IgD-negative memory B cell (primary cell): ENCODE data around the gene COL6A3. TPM values are rescaled to one million over a fixed set of nuclear protein-coding genes. Genes with fewer than 3 reads are reported as not detected.
A peak's percentile ranks its signal among the peaks of the same experiment; 100 is the strongest.

ENCODE experiments used
- H3K27ac Mint-ChIP-seq, 3 donors: one replicate each; pipeline ENCODE4 v1.8.0; 2020 to 2022; ENCODE audit warnings: mild to moderate bottlenecking in 3 of 3, mixed read lengths in 3 of 3, moderate library complexity in 1 of 3
- H3K27me3 Mint-ChIP-seq: one replicate; pipeline ENCODE4 v1.8.0; 2021; ENCODE audit warnings: mixed read lengths
- H3K36me3 Mint-ChIP-seq: one replicate; pipeline ENCODE4 v1.8.0; 2020; ENCODE audit warnings: mild to moderate bottlenecking, mixed read lengths
- H3K4me1 Mint-ChIP-seq, 3 donors: one replicate each; pipeline ENCODE4 v1.8.0; 2020 to 2022; ENCODE audit warnings: mixed read lengths in 3 of 3, mild to moderate bottlenecking in 1 of 3
- H3K4me3 Mint-ChIP-seq, 4 donors: one replicate each; pipeline ENCODE4 v1.8.0; 2020 to 2022; ENCODE audit warnings: mild to moderate bottlenecking in 4 of 4, mixed read lengths in 4 of 4, moderate library complexity in 3 of 4
- H3K9me3 Mint-ChIP-seq, 3 donors: one replicate each; pipeline ENCODE4 v1.8.0; 2020 to 2021; ENCODE audit warnings: mixed read lengths in 3 of 3, mild to moderate bottlenecking in 1 of 3
- polyA plus RNA-seq: library from polyadenylated mRNA; unstranded; fragments of 300-500 nt; fragmentation: Illumina TruSeq; gene quantifications from one replicate; pipeline ENCODE4 v1.2.3, GENCODE V29; 2021

COL6A3 gene
- polyA plus RNA-seq, 1 donor from 2014 or later, result not detected

GRCh38 chr2:237345891-237346640 is 67.9 kb downstream of the COL6A3 start:
- Mint-ChIP-seq H3K36me3 (no peaks in the 10 kb centered on the region), H3K4me3 (no peak overlapping the region), H3K9me3 (no peaks in the 10 kb centered on the region), H3K4me1 (peaks cover 0 to 1% (median 0%) of the 10 kb centered on the region in 3 donors), H3K27ac (no peak overlapping the region), H3K27me3 (no peaks in the 10 kb centered on the region)

DNA sequence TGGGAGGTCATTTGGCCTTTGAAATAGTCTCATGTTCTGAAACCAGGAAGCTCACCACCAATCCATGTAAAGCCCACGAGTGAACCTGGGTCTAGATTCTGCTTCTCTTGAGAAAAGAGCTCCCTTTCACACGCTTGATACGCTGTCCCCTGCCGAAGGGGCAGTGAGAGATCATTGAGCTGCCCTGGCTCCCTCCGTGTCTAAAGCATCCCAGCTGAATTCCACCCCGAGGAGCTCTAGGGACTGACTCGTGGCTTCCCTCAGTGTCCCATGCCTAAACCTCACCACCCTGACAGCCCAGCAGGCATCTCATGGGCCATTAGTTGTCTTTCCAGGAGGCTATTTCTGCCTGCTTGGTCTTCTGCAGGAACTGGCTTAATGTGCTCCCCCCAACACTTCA is 68.6 kb downstream of the COL6A3 start:
- Mint-ChIP-seq H3K4me3 (no peak overlapping the region), H3K9me3 (no peaks in the 10 kb centered on the region), H3K27me3 (no peaks in the 10 kb centered on the region), H3K27ac (no peak overlapping the region), H3K4me1 (peaks cover 0 to 1% (median 0%) of the 10 kb centered on the region in 3 donors), H3K36me3 (no peaks in the 10 kb centered on the region)

DNA sequence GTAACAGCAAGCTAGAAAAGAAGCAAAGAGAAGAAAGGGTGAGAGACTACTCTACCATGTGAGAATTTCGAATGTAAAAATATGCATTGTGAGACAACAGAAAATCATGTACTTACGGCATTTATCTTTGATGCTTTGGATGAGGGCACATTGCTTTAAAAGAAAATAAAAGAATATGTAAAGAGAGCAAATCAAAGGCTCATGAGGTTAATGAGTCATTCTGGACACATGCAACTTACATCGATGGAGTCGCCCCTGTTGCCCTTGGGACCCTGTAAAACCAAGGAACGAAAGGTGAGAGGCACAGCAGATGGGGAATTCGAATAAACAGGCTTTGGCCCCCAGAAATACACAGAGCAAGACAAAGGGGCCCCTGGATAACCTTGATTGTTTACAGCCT is 69.0 kb downstream of the COL6A3 start:
- H3K4me3 Mint-ChIP-seq, result peak overlapping the region in 1 of 4 donors; percentile 29
- peaks cover 0 to 1% (median 0%) of the 10 kb centered on the region in 3 donors for H3K4me1 Mint-ChIP-seq
- no peak overlapping the region for H3K27ac Mint-ChIP-seq
- no peaks in the 10 kb centered on the region for H3K36me3 Mint-ChIP-seq
- no peaks in the 10 kb centered on the region for H3K9me3 Mint-ChIP-seq
- H3K27me3 Mint-ChIP-seq, result no peaks in the 10 kb centered on the region

- Mint-ChIP-seq H3K27ac (no peak overlapping the region), H3K9me3 (no peaks in the 10 kb centered on the region), H3K27me3 (no peaks in the 10 kb centered on the region), H3K36me3 (no peaks in the 10 kb centered on the region), H3K4me1 (peaks cover 0 to 1% (median 0%) of the 10 kb centered on the region in 3 donors), H3K4me3 (no peak overlapping the region)
Observed at GRCh38 chr2:237343993-237344392, 70.0 kb downstream of the COL6A3 start.

DNA sequence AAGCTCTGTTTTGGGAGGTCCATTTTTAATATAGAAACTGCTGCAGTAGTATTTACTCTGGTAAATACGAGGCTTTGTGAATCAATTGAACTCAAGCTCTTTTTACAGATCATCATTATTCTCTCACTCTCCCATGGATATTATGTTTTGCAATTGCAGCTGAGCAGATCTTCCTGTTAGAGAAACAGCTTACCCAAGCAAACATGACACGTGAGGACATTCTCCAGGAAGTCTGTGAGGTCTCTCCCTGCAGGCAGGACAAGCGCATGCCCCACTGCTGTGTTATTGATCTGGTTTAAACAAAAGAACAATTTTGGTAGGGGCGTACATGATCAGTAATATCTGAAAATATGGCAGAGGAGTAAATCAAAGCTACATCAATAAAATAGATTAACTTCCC is 72.1 kb downstream of the COL6A3 start:
- Mint-ChIP-seq H3K36me3 (no peaks in the 10 kb centered on the region), H3K27ac (no peak overlapping the region), H3K4me1 (peaks cover 0 to 1% (median 0%) of the 10 kb centered on the region in 3 donors), H3K4me3 (no peak overlapping the region), H3K9me3 (no peaks in the 10 kb centered on the region), H3K27me3 (no peaks in the 10 kb centered on the region)

- Mint-ChIP-seq H3K27ac (no peak overlapping the region), H3K9me3 (no peaks in the 10 kb centered on the region), H3K4me3 (no peak overlapping the region), H3K36me3 (no peaks in the 10 kb centered on the region), H3K4me1 (no peaks in the 10 kb centered on the region), H3K27me3 (no peaks in the 10 kb centered on the region)
Observed at GRCh38 chr2:237337586-237337985, 76.4 kb downstream of the COL6A3 start.

GRCh38 chr2:237336131-237336530 is 77.8 kb downstream of the COL6A3 start:
- H3K27ac Mint-ChIP-seq, result no peak overlapping the region
- no peak overlapping the region for H3K4me3 Mint-ChIP-seq
- no peaks in the 10 kb centered on the region for H3K36me3 Mint-ChIP-seq
- H3K9me3 Mint-ChIP-seq, result no peaks in the 10 kb centered on the region
- no peaks in the 10 kb centered on the region for H3K27me3 Mint-ChIP-seq
- H3K4me1 Mint-ChIP-seq, result no peaks in the 10 kb centered on the region

DNA sequence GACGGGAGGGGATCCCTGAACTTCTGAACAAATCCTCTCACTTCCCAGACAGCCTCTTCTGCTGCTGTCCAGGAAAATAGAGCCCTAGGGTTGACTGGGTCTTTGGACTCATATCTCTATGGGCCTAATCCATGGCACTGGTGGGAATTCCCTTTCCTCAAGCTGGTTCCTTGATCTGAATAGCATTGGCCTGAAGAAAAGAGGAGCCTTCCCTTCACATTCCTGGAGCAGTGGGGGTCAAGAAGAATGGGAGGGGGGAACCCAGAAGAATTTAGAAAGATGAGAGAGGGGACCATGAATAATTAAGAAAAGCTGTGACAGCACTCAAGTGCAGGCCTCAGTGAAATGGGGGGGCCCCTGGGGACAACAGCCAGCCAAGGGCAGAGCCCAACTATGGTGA is 80.2 kb downstream of the COL6A3 start:
- Mint-ChIP-seq H3K27me3 (peaks cover 3% of the 10 kb centered on the region), H3K4me3 (no peak overlapping the region), H3K27ac (no peak overlapping the region), H3K4me1 (no peaks in the 10 kb centered on the region), H3K36me3 (no peaks in the 10 kb centered on the region), H3K9me3 (no peaks in the 10 kb centered on the region)

DNA sequence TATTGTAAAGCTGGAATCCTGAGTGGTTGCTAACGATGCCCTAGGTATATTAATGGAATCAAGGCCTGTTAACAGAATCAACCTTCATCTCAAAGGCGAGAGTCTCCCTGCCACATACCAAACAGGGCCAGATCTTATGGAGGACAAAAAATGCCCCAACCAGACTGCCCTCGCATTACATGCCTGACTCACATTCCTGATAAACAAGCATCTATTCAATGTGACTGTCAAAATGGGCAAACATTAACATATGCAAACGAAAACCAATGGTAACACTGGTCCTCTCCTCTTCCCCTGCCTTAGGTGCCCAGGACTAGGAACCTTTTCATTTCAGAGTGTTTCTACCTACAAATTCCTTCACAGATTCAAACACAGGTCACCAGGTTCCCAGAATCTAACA is 83.4 kb downstream of the COL6A3 start:
- Mint-ChIP-seq H3K27me3 (peaks cover 7% of the 10 kb centered on the region), H3K27ac (no peak overlapping the region), H3K4me1 (no peaks in the 10 kb centered on the region), H3K4me3 (no peak overlapping the region), H3K36me3 (no peaks in the 10 kb centered on the region), H3K9me3 (no peaks in the 10 kb centered on the region)

GRCh38 chr2:237327175-237327950 is 86.6 kb downstream of the COL6A3 start:
- peaks cover 12% of the 10 kb centered on the region for H3K27me3 Mint-ChIP-seq
- H3K4me3 Mint-ChIP-seq, result no peak overlapping the region

GRCh38 chr2:237326266-237327171 is 87.4 kb downstream of the COL6A3 start:
- no peak overlapping the region for H3K4me3 Mint-ChIP-seq
- H3K9me3 Mint-ChIP-seq, result no peaks in the 10 kb centered on the region
- no peaks in the 10 kb centered on the region for H3K4me1 Mint-ChIP-seq
- no peak overlapping the region for H3K27ac Mint-ChIP-seq
- peaks cover 12% of the 10 kb centered on the region for H3K27me3 Mint-ChIP-seq
- H3K36me3 Mint-ChIP-seq, result no peaks in the 10 kb centered on the region

More at GRCh38 chr2:237327175-237327950, 86.6 kb downstream of the COL6A3 start:
- Mint-ChIP-seq H3K27ac (no peak overlapping the region), H3K9me3 (no peaks in the 10 kb centered on the region), H3K36me3 (no peaks in the 10 kb centered on the region), H3K4me1 (no peaks in the 10 kb centered on the region)

- Mint-ChIP-seq H3K4me3 (no peak overlapping the region), H3K27me3 (peaks cover 13% of the 10 kb centered on the region), H3K36me3 (no peaks in the 10 kb centered on the region), H3K9me3 (peaks cover 0 to 2% (median 0%) of the 10 kb centered on the region in 3 donors), H3K4me1 (no peaks in the 10 kb centered on the region), H3K27ac (no peak overlapping the region)
Observed at GRCh38 chr2:237324837-237325236, 89.1 kb downstream of the COL6A3 start.

GRCh38 chr2:237324405-237324831 is 89.5 kb downstream of the COL6A3 start:
- no peaks in the 10 kb centered on the region for H3K36me3 Mint-ChIP-seq
- H3K9me3 Mint-ChIP-seq, result peaks cover 0 to 2% (median 0%) of the 10 kb centered on the region in 3 donors
- no peak overlapping the region for H3K27ac Mint-ChIP-seq
- H3K4me1 Mint-ChIP-seq, result no peaks in the 10 kb centered on the region
- no peak overlapping the region for H3K4me3 Mint-ChIP-seq
- H3K27me3 Mint-ChIP-seq, result peaks cover 16% of the 10 kb centered on the region

- H3K27me3 Mint-ChIP-seq, result peaks cover 19% of the 10 kb centered on the region
- H3K4me1 Mint-ChIP-seq, result no peaks in the 10 kb centered on the region
- H3K9me3 Mint-ChIP-seq, result peaks cover 0 to 2% (median 0%) of the 10 kb centered on the region in 3 donors
- H3K27ac Mint-ChIP-seq, result no peak overlapping the region
- no peak overlapping the region for H3K4me3 Mint-ChIP-seq
- H3K36me3 Mint-ChIP-seq, result no peaks in the 10 kb centered on the region
Observed at GRCh38 chr2:237323656-237324055, 90.3 kb downstream of the COL6A3 start.

DNA sequence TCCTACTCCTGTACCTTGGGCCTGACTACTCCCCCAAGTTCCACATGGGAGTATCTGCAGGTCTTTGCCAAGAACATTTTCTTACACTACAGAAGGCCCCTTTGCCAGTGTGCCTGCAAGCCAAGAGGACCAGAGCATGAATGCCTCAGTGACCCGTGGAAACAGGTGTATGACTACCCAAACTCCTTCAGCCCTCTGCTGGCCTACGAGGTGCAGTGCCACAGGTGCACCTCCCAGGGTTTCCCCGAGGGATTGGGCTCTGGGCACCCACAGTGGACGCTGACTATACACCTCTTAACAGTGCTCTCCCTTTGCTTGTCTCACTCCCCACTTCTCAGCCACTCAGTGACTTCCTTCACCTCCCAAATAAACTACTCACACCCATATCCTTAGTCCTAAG is 91.4 kb downstream of the COL6A3 start:
- no peaks in the 10 kb centered on the region for H3K36me3 Mint-ChIP-seq
- no peak overlapping the region for H3K4me3 Mint-ChIP-seq
- peaks cover 0 to 2% (median 0%) of the 10 kb centered on the region in 3 donors for H3K9me3 Mint-ChIP-seq
- H3K4me1 Mint-ChIP-seq, result no peaks in the 10 kb centered on the region
- peaks cover 19% of the 10 kb centered on the region for H3K27me3 Mint-ChIP-seq
- no peak overlapping the region for H3K27ac Mint-ChIP-seq
